ENCODE results near the gene SPOCD1. TPM values are rescaled to one million over a fixed set of nuclear protein-coding genes. Genes with fewer than 3 reads are reported as not detected.
A peak's percentile ranks its signal among the peaks of the same experiment; 100 is the strongest.

The SPOCD1 gene
- total and polyA plus RNA-seq, 5 donors, result 0.09 to 0.25 (median 0.16) TPM; not detected in 1

DNA sequence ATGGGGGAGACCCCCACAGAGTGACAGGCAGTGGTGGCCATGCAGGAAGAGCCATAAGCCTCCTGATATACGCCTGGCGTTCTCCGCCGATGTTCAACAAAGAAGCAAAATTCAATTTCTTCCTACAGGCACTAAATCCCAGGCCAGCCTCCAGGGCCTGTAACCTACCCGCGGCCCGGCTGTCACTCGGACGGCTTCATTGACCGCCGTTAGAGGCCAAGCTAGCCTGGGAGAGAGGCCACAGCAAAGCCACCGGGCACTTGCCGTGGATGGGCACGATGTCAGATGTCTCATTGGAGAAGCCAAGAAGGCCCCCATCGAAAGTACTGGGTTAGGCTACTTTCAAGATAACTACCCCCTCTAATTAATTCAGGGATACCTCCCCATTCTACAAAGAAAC lies 61.4 kb downstream of the SPOCD1 start:
- no peak overlapping the region for H3K4me3 ChIP-seq (ENCODE audit: low read length)
- H3K27ac ChIP-seq (ENCODE audit: low read length), result no peak overlapping the region
- WGBS, result 91% methylated on average over 15 of the region's 15 CpGs

GRCh38 chr1:31753707-31754349 lies 62.0 kb downstream of the SPOCD1 start:
- Histone ChIP-seq H3K4me1 (ENCODE audit: control insufficient read depth, insufficient read depth, low read length) (peaks cover 20% of the 10 kb centered on the region), H3K27ac (ENCODE audit: low read length) (peak overlapping the region; percentile 64), H3K4me3 (ENCODE audit: low read length) (no peak overlapping the region), H3K9me3 (ENCODE audit: control insufficient read depth, low read length) (no peaks in the 10 kb centered on the region), H3K27me3 (ENCODE audit: control insufficient read depth, insufficient read depth) (no peaks in the 10 kb centered on the region)
- ATAC-seq, result peak; percentile 58 to 66
- intact Hi-C loops (cut with DNase I), result no loop called here
- DNase-seq, result peak; percentile 62 to 85 (median 75)
- WGBS, result 61% methylated on average over 9 of the region's 9 CpGs

More for the DNA sequence above, 61.4 kb downstream of the SPOCD1 start:
- ATAC-seq (no peak), DNase-seq (peak in 1 of 3 donors; percentile 46)
- Histone ChIP-seq H3K27me3 (ENCODE audit: control insufficient read depth, insufficient read depth) (no peaks in the 10 kb centered on the region), H3K4me1 (ENCODE audit: control insufficient read depth, insufficient read depth, low read length) (peaks cover 18% of the 10 kb centered on the region), H3K9me3 (ENCODE audit: control insufficient read depth, low read length) (no peaks in the 10 kb centered on the region)
- intact Hi-C loops (cut with DNase I), result no loop called here

DNA sequence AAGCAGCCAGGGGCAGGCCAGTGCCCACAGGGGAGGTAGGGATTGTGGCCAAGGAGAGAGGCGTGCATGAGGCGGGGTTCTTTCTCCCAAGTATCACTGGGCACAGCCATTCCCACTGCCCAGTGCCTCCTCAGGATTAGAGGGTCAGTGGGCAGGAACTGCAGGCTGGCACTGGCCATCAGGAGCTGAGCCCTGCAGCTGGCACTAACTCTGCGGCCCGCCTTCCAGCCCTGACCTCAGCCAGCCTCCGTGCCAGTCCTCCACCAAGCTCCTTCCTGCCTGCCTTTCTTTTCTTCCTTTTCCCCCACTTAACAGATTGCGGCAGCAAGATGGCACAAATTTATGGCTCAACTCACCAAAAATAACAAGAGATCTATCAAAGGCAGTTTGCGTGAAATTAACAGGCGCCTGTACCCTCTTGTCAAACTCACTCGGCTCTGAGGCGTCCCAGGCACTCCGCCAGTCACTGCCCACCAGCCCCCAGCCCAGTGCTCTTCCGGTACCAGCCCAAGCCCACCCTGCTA lies 62.8 kb downstream of the SPOCD1 start:
- intact Hi-C loops (cut with DNase I), result no loop called here
- peak overlapping the region; percentile 64 for H3K27ac ChIP-seq (ENCODE audit: low read length)
- H3K4me3 ChIP-seq (ENCODE audit: low read length), result no peak overlapping the region
- 70% methylated on average over 12 of the region's 12 CpGs for WGBS
- no peaks in the 10 kb centered on the region for H3K9me3 ChIP-seq (ENCODE audit: control insufficient read depth, low read length)
- no peak for ATAC-seq
- H3K4me1 ChIP-seq (ENCODE audit: control insufficient read depth, insufficient read depth, low read length), result peaks cover 20% of the 10 kb centered on the region
- H3K27me3 ChIP-seq (ENCODE audit: control insufficient read depth, insufficient read depth), result no peaks in the 10 kb centered on the region
- DNase-seq, result no peak

DNA sequence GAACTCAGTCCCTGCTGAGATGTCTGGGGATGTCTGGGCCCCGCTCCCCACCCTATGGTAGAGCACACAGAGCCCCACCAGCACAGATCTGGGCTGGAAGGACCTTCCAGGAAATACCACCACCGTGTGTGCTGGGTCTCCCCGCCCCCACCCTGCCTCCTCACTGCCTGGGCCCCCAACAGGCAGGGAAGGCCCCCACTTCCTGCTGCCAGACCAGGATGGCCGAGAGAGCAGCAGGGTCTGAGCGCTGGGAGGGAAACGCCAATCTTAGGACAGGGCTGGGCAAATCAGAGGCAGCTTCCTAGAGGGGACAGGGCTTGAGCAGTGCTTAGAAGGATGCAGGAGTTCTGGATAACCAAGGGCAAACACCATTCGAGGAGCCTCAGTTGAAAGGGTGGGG lies 63.6 kb downstream of the SPOCD1 start:
- DNase-seq (no peak), ATAC-seq (no peak)
- H3K4me3 ChIP-seq (ENCODE audit: low read length), result no peak overlapping the region
- H3K27me3 ChIP-seq (ENCODE audit: control insufficient read depth, insufficient read depth), result no peaks in the 10 kb centered on the region
- 43% methylated on average over 7 of the region's 7 CpGs for WGBS
- H3K9me3 ChIP-seq (ENCODE audit: control insufficient read depth, low read length), result no peaks in the 10 kb centered on the region
- intact Hi-C loops (cut with DNase I), result no loop called here
- H3K4me1 ChIP-seq (ENCODE audit: control insufficient read depth, insufficient read depth, low read length), result peaks cover 23% of the 10 kb centered on the region
- no peak overlapping the region for H3K27ac ChIP-seq (ENCODE audit: low read length)

DNA sequence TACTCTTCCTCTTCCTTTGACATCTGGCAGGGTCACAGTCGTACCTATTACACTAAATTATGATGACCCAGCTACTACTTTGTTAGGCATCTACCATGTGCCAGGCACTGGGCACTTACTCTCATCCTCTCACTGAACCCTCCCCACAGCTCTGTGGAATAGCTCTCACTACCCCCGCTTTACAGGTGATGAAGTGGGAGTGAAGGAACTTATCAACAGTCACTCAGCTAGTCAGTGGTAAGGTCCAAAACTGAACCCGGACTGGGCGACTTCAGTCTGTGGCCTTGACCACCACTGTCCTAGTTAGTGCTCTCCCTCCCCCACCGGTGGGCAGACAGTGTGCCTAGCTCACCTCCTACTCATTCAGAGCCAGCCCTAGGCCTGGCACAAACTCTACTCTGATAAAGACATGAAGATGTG lies 64.0 kb downstream of the SPOCD1 start:
- ATAC-seq (peak; percentile 25 to 59), DNase-seq (no peak)
- no peak overlapping the region for H3K4me3 ChIP-seq (ENCODE audit: low read length)
- peaks cover 23% of the 10 kb centered on the region for H3K4me1 ChIP-seq (ENCODE audit: control insufficient read depth, insufficient read depth, low read length)
- WGBS, result 58% methylated on average over 5 of the region's 5 CpGs
- intact Hi-C loops (cut with DNase I), result no loop called here
- H3K9me3 ChIP-seq (ENCODE audit: control insufficient read depth, low read length), result no peaks in the 10 kb centered on the region
- no peak overlapping the region for H3K27ac ChIP-seq (ENCODE audit: low read length)
- no peaks in the 10 kb centered on the region for H3K27me3 ChIP-seq (ENCODE audit: control insufficient read depth, insufficient read depth)

DNA sequence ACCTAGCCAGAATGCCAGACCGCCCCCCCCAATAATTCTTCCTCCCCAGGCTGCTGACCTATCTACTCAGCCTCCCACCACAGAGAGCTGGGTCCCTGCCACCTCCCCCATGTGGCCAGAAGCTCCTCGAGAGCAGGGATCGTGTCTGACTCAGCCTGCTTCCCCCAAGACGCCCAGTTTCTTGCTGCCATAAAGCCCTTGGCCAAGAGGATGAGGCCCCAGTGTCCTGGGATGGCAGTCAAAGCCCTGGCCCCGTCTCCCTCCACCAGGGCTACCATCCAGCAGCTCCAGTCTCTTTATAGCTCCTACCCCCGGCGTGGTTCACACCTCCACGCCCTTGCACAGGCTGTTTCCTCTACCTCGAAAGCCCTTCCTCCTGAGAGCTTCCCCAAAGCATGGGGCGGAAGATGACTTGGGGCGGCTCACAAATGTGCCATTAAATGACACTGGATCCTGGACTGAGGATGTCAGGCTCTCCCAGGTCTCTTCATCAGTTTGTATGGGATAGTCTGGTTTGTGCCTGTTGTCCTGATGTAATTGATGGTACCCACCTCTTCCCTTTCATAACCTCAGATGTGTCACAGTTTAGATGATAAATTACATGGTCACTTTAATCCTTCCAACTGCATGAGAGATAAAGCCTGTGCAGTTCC lies 64.8 kb downstream of the SPOCD1 start:
- H3K4me1 ChIP-seq (ENCODE audit: control insufficient read depth, insufficient read depth, low read length), result peaks cover 23% of the 10 kb centered on the region
- H3K27ac ChIP-seq (ENCODE audit: low read length), result peak overlapping the region; percentile 24
- intact Hi-C loops (cut with DNase I), result no loop called here
- DNase-seq, result no peak
- no peaks in the 10 kb centered on the region for H3K27me3 ChIP-seq (ENCODE audit: control insufficient read depth, insufficient read depth)
- H3K9me3 ChIP-seq (ENCODE audit: control insufficient read depth, low read length), result no peaks in the 10 kb centered on the region
- H3K4me3 ChIP-seq (ENCODE audit: low read length), result no peak overlapping the region
- ATAC-seq, result peak; percentile 8 to 14
- WGBS, result 30% methylated on average over 11 of the region's 11 CpGs

GRCh38 chr1:31749785-31750735 lies 65.8 kb downstream of the SPOCD1 start:
- intact Hi-C loops (cut with DNase I), result loop anchor here in 1 of 4 donors (10.0 kb wide), 1 partner anchor 85 kb away; no protein-coding TSS in a partner anchor
- DNase-seq, result no peak
- no peak for ATAC-seq
- Histone ChIP-seq H3K4me3 (ENCODE audit: low read length) (no peak overlapping the region), H3K27me3 (ENCODE audit: control insufficient read depth, insufficient read depth) (no peaks in the 10 kb centered on the region), H3K4me1 (ENCODE audit: control insufficient read depth, insufficient read depth, low read length) (peaks cover 23% of the 10 kb centered on the region), H3K9me3 (ENCODE audit: control insufficient read depth, low read length) (no peaks in the 10 kb centered on the region), H3K27ac (ENCODE audit: low read length) (peak overlapping the region; percentile 24)
- WGBS, result 65% methylated on average over 7 of the region's 7 CpGs

GRCh38 chr1:31748365-31748764 lies 67.5 kb downstream of the SPOCD1 start:
- WGBS, result 57% methylated on average over 4 of the region's 4 CpGs
- no peaks in the 10 kb centered on the region for H3K27me3 ChIP-seq (ENCODE audit: control insufficient read depth, insufficient read depth)
- no peaks in the 10 kb centered on the region for H3K9me3 ChIP-seq (ENCODE audit: control insufficient read depth, low read length)
- intact Hi-C loops (cut with DNase I), result loop anchor here in 1 of 4 donors (10.0 kb wide), 1 partner anchor 84 kb away; no protein-coding TSS in a partner anchor
- peaks cover 13% of the 10 kb centered on the region for H3K4me1 ChIP-seq (ENCODE audit: control insufficient read depth, insufficient read depth, low read length)
- no peak for DNase-seq
- H3K27ac ChIP-seq (ENCODE audit: low read length), result peak overlapping the region; percentile 36
- ATAC-seq, result peak in 1 of 2 donors; percentile 34
- H3K4me3 ChIP-seq (ENCODE audit: low read length), result no peak overlapping the region

DNA sequence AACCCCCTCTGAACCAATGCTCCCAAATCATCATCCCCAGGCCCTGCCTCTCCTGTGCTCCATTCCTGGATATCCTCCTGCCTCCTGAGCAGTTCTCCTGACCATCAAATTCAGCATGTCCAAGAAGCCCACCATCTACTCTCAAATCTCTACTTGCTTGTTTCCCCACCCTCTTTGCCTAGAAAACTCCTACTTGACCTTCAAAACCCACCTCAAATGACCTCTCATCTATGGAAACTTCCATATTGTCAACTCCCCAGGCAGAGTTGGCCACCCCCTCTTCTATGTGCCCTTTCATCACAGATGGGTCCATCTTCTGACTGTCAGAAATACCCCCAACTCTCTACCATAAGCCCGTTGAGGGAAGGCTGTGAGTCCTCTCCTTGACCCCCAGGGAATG lies 68.5 kb downstream of the SPOCD1 start:
- H3K4me1 ChIP-seq (ENCODE audit: control insufficient read depth, insufficient read depth, low read length), result peaks cover 12% of the 10 kb centered on the region
- H3K27ac ChIP-seq (ENCODE audit: low read length), result no peak overlapping the region
- H3K27me3 ChIP-seq (ENCODE audit: control insufficient read depth, insufficient read depth), result no peaks in the 10 kb centered on the region
- no peak overlapping the region for H3K4me3 ChIP-seq (ENCODE audit: low read length)
- intact Hi-C loops (cut with DNase I), result loop anchor here in 1 of 4 donors (10.0 kb wide), 1 partner anchor 83 kb away; no protein-coding TSS in a partner anchor
- DNase-seq (no peak), ATAC-seq (no peak)
- no peaks in the 10 kb centered on the region for H3K9me3 ChIP-seq (ENCODE audit: control insufficient read depth, low read length)
- WGBS, result 83% methylated on average over 1 of the region's 1 CpG

GRCh38 chr1:31746687-31747086 lies 69.1 kb downstream of the SPOCD1 start:
- Histone ChIP-seq H3K4me3 (ENCODE audit: low read length) (no peak overlapping the region), H3K27me3 (ENCODE audit: control insufficient read depth, insufficient read depth) (no peaks in the 10 kb centered on the region), H3K27ac (ENCODE audit: low read length) (peak overlapping the region; percentile 39), H3K9me3 (ENCODE audit: control insufficient read depth, low read length) (no peaks in the 10 kb centered on the region), H3K4me1 (ENCODE audit: control insufficient read depth, insufficient read depth, low read length) (peaks cover 12% of the 10 kb centered on the region)
- WGBS, result 35% methylated on average over 7 of the region's 7 CpGs
- DNase-seq (peak in 1 of 3 donors; percentile 64), ATAC-seq (peak in 1 of 2 donors; percentile 4)
- intact Hi-C loops (cut with DNase I), result loop anchor here in 1 of 4 donors (10.0 kb wide), 1 partner anchor 82 kb away; no protein-coding TSS in a partner anchor

Data from right cardiac atrium (tissue), 5 donors.